HG02981 (cell line): ENCODE measurements around the gene EAF1.
"Not testable (repeated sequence)": the region's sequence is repeated elsewhere in the genome, so short reads cannot be mapped to it uniquely, and the experiment has no call there.

Experiments
- ATAC-seq: cut with Tn5 transposase; IDR thresholded peaks from one replicate; pipeline ENCODE4 v1.9.1; 2021; ENCODE audit warnings: mild to moderate bottlenecking, moderate library complexity; ENCODE audit not compliant: unreplicated experiment

The EAF1 gene

GRCh38 chr3:15451216-15452113 lies 24.1 kb downstream of the EAF1 start:
- no peak for ATAC-seq

GRCh38 chr3:15452156-15452555 lies 24.8 kb downstream of the EAF1 start:
- no peak for ATAC-seq

DNA sequence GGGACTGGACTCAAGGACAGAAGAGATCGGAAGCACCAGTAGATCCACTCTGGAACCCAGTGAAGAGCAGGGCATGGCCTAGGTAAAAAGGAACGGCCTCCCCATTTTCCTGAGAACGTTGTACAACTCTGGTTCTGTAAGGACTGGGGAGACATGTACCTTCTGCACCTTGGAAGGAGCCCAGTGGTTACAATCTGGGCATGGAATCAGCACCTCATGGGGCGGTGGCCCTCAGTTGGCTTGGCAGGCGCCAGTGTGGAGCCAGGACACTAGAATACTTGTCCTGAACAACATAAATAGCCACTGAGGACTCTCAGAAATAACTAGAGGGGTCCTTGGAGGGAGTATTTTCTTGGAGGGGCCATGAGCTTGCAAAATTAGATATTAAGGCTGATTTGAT lies 25.6 kb downstream of the EAF1 start:
- no peak for ATAC-seq

DNA sequence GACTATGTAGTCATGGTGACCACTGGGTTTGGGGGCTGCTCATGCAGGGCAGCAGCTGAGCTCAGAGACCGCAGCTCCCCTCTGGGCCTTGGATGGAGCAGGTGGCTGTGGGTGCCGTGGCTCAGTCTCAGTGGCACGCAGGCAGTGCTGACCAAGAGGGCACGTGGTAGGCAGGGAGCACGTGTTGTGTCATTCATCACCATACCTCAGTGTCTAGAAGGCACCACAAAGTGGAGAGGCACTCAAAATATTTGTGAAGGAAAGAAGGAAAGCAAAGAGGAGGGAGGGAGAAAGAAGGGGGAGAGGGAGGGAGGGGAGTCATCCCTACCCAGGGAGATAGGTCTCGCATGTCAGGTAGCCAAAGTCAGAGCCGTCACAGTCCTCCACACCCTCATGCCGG lies 26.1 kb downstream of the EAF1 start:
- ATAC-seq = no peak

DNA sequence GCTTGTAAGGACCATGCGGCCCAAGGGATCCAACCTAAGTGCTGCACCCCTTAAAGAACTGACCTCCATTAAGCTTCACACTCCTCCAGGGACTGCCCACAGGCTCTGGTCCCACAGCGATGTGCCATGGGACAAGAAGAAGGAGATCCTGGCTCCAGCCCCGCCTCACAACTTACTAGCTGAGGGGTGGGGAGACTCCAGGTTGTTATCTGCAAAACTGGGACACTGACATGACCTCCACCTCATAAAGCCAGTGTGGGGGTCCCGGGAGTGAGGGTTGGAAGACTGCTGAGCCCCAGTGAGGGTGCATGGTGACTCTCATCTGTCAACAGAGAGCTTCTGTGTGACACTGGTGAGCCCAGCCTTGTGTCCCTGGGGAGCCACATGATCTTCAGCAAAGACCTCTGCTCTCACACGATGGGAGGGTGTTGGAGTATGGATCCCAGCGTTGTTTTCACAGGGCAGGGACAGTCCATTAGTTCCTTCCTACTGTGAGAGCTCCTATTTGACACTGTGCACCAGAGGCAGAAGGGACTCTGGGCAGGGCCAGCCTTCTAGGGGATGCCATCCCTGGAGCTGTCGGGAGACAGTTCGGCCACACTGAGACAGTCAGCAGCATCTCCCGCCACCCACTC lies 26.7 kb downstream of the EAF1 start:
- no peak for ATAC-seq

GRCh38 chr3:15454965-15455364 lies 27.6 kb downstream of the EAF1 start:
- ATAC-seq = no peak

GRCh38 chr3:15455756-15456155 lies 28.4 kb downstream of the EAF1 start:
- no peak for ATAC-seq

- ATAC-seq = no peak
Observed at GRCh38 chr3:15456321-15456720, 28.9 kb downstream of the EAF1 start.

DNA sequence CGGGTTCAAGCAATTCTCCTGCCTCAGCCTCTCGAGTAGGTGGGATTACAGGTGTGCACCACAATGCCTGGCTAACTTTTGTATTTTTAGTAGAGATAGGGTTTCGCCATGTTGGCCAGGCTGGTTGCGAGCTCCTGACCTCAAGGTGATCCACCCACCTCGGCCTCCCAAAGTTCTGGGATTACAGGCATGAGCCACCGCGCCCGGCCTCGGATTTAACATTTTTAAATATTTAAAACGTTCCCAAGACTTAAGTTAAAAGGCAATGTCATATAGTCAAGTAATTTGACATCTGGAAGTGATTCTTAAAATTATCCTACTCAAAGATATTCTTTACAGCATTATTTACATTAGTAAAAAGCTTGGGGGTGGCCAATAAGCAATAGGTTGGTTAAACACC lies 29.5 kb downstream of the EAF1 start:
- ATAC-seq = not testable (repeated sequence)

DNA sequence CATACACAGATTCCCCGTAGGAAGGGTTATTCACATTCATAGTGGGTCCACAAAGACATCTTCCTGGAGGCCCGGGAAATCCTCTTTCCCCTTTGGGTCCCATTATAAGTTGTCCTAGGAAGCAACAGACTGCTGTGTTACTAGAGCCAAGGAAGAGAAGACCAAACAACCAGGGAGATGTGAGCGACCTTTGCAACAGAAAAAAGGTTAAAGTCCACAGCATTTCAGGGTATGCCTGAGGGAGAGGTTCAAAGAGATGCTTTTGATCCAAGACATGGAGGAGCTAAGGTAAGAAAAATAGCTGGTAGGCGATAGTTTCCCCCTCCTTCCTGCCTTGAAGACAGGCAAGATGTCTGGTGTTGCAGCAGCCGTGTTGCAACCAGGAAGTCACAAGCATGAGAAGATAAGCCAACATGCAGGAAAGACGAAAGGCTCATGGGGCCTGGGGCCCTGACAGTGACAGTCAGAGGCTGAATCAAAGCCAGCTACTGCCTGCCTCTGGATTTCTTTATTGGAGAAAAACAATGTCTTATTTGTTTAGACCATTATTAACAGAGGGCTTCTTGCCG lies 30.9 kb downstream of the EAF1 start:
- ATAC-seq = no peak

DNA sequence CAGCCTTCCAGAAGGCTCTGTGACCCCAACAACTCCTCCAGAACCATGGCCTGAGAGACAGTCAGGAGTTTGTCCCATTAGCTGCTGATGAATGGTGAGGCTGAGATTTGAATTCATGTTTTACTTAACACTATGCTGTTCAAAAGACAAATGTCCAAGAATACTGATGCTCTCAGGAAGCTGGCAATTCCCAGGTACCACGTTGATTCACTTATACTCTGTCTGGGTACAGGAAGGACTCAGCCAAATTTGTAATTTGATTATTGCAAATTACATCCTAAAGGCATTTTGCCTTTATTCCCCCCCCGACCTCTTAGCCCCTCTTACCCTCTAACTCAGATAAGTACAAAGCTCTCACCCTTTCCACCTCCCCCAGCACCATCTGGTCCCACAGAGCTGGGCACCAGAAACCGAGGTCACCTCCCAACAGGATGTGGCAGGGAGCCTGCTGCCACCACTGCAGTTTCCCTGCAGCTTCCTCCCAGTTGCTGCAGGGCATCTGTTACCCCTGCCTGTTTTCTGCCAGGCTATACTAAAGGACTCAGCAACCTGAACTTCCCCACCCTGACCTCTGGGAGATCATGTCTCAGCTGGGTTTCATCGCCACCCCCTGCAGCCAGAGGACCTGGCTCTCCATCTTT lies 33.6 kb downstream of the EAF1 start:
- ATAC-seq = no peak

DNA sequence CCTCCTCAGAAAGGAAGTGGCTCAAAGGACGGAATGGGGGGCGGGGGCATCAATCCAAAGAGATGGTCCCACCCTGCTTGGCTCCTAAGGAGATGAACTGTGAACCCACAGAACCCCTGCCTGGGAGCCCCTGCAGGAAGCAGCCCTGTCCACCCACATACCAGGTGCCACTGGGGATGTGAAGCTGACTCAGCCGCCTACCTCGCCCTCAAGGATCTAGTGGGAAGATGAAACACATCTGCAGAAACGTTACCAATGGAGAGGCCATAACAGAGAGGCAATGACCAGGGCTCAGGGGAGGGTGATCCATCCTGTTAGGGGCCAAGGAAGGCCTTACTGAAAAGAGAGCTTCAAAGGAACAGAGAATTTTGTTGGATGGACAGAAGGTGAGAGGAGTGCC lies 35.1 kb downstream of the EAF1 start:
- no peak for ATAC-seq

- no peak for ATAC-seq
Observed at GRCh38 chr3:15465876-15466585, 38.6 kb downstream of the EAF1 start.

- no peak for ATAC-seq
Observed at GRCh38 chr3:15467227-15468181, 40.1 kb downstream of the EAF1 start.

DNA sequence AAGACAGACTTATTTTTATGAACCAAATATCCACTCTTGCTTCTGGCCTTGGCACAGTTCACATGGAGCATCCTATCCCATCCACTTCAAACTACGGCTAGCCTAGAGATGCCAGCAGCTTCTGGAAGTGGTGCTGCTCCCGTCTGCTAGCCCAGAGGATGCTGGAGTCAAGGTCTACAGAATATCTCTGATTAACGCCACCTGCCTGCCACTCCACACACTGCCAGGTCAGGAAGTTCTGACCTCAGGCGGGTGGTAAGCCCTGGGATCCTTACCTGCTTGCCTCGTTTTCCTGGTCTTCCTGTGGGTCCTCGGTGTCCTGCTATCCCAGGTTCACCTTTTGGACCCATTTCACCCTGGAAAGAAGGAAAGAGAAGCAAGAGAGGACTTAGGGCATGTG lies 42.9 kb downstream of the EAF1 start:
- no peak for ATAC-seq

DNA sequence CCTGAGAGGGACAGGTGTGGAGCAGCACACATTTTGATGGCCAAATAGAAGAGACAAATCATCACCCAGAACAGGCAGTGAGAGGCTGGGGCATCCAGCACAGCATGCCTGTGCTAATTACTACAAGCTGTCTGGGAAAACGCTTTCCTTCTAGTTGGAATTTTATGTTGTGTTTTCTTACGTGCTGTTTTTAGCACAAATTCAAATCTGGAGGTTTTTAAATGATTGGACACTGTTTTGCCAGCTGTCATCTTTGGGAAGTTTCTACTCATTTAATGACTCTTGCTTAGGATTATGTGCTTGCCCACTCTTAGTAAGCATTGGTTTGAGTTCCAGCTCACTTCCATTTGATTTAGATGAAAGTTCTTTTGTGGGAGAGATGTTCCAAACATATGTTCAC lies 43.5 kb downstream of the EAF1 start:
- no peak for ATAC-seq

GRCh38 chr3:15471861-15472260 lies 44.5 kb downstream of the EAF1 start:
- ATAC-seq = no peak

DNA sequence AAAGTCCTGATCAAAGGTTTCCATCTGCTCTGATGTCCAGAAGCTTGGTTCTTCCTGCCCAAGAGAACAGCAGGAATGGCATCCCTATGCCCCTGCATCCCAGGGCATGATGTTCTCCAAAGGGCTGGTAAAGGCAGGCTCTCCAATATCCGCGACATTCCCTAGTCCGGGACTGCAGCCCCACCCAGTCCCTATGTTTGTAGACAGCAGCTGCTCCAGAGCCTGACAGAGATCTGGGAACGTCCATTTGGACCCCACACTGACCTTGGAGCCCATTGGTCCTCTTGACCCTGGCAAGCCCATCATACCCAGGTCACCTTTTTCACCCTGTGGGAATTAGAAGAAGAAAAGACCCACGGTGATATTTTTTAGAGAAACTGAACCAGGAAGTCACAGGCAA lies 47.8 kb downstream of the EAF1 start:
- no peak for ATAC-seq

- no peak for ATAC-seq
Observed at GRCh38 chr3:15476378-15476777, 49.0 kb downstream of the EAF1 start.
